ENCODE data around the gene DNAJA3. TPM values are rescaled to one million over a fixed set of nuclear protein-coding genes. Genes with fewer than 3 reads are reported as not detected.

The DNAJA3 gene
- total RNA-seq, 1 donor from 2014 or later: 27.3 TPM

DNA sequence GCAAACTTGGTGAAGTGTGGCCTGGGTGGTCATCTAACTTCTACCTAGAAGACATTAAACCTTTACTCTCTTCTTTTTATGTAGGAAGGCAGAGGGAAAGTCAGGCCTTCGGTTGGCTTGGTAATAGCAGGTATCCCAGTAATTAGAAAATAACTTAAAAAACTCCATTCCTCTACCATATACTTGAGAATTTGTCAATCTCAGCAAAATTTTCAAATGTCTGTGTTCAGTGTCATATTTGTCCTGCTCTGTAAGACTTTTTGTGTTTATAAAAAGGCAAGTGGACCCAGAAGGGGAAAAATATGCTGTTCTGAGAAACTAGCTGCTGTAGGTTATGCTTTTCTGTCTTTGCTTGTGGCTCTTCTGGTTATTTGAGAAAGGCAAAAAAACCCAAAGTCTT, 56.3 kb downstream of the DNAJA3 start:
- no peak for DNase-seq (ENCODE audit: low spot score)
- no peaks in the 10 kb centered on the region for H4K20me1 ChIP-seq (ENCODE audit: low read depth)
- H3F3A ChIP-seq (ENCODE audit: low read depth): peaks cover 17% of the 10 kb centered on the region
- H2AFZ ChIP-seq (replicated peaks): no peak overlapping the region
- no peaks in the 10 kb centered on the region for H3K4me1 ChIP-seq
- H3K27me3 Mint-ChIP-seq (ENCODE audit: insufficient read depth, low read depth): peaks cover 2% of the 10 kb centered on the region
- no peak overlapping the region for H3K9ac ChIP-seq
- H3K4me3 ChIP-seq: no peak overlapping the region
- H3K4me3 Mint-ChIP-seq: no peak overlapping the region
- H3K27ac Mint-ChIP-seq: no peak overlapping the region
- H3K4me2 ChIP-seq: no peak overlapping the region
- H3K27ac ChIP-seq: no peak overlapping the region
- no peaks in the 10 kb centered on the region for H3K79me2 ChIP-seq (ENCODE audit: low read depth)
- H3K9me3 ChIP-seq (ENCODE audit: low read depth): no peaks in the 10 kb centered on the region
- H3K36me3 Mint-ChIP-seq: no peaks in the 10 kb centered on the region
- H3K36me3 ChIP-seq: no peaks in the 10 kb centered on the region
- H3K9me3 Mint-ChIP-seq: no peaks in the 10 kb centered on the region
- peaks cover 10% of the 10 kb centered on the region for H3K4me1 Mint-ChIP-seq
- no peaks in the 10 kb centered on the region for H3K27me3 ChIP-seq
- TF ChIP-seq EZH2 (IDR thresholded peaks at IDR 0.05) (no peak), EZH2phosphoT487 (IDR thresholded peaks at IDR 0.05) (no peak)
- TF ChIP-seq, protein P1, sequence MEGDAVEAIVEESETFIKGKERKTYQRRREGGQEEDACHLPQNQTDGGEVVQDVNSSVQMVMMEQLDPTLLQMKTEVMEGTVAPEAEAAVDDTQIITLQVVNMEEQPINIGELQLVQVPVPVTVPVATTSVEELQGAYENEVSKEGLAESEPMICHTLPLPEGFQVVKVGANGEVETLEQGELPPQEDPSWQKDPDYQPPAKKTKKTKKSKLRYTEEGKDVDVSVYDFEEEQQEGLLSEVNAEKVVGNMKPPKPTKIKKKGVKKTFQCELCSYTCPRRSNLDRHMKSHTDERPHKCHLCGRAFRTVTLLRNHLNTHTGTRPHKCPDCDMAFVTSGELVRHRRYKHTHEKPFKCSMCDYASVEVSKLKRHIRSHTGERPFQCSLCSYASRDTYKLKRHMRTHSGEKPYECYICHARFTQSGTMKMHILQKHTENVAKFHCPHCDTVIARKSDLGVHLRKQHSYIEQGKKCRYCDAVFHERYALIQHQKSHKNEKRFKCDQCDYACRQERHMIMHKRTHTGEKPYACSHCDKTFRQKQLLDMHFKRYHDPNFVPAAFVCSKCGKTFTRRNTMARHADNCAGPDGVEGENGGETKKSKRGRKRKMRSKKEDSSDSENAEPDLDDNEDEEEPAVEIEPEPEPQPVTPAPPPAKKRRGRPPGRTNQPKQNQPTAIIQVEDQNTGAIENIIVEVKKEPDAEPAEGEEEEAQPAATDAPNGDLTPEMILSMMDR (IDR thresholded peaks at IDR 0.05): no peak

DNA sequence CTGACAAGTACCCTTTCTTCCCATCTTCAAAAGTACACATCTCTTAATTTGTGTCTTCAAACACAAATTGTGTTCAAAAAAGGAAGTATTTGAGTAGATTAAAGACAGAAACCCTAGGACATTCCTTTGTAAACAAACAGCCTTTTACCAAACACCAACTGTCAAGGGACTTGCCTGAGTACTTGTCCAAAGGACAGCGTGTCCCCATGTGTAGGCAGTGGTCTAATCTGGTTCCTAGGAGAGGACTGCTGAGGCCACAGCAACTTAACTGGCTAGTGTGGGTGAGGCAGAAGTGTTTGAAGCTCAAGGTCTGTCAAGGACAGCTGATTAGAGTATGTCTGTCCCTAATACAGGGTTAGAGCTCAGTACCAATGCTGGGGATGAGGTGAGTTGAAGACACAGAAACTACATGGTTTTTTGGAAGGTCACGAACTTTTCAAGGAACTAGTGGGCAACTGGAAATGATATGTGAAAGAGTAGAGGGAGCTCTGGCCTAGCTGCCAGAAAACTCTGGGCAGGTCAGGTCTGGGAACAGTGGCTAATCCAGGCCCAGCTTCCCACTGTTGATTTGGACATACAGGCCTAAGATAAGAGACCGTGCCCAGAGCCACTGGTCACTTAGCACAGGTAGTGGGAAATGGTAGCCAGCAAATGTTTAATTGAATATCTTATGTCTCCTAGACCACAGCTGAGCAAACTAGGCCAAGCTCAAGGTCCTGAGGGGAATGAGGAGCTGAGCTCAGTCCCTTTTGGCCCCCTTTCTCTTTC, 60.6 kb downstream of the DNAJA3 start:
- H3F3A ChIP-seq (ENCODE audit: low read depth): peaks cover 7% of the 10 kb centered on the region
- H3K4me3 ChIP-seq: no peak overlapping the region
- Mint-ChIP-seq H3K4me3 (no peak overlapping the region), H3K27ac (peak overlapping the region; percentile 10), H3K4me1 (no peaks in the 10 kb centered on the region), H3K36me3 (no peaks in the 10 kb centered on the region), H3K27me3 (ENCODE audit: insufficient read depth, low read depth) (no peaks in the 10 kb centered on the region), H3K9me3 (no peaks in the 10 kb centered on the region)
- no peaks in the 10 kb centered on the region for H4K20me1 ChIP-seq (ENCODE audit: low read depth)
- no peak overlapping the region for H2AFZ ChIP-seq (replicated peaks)
- H3K9ac ChIP-seq: no peak overlapping the region
- no peak for DNase-seq (ENCODE audit: low spot score)
- no peaks in the 10 kb centered on the region for H3K4me1 ChIP-seq
- H3K79me2 ChIP-seq (ENCODE audit: low read depth): no peaks in the 10 kb centered on the region
- TF ChIP-seq EZH2phosphoT487 (IDR thresholded peaks at IDR 0.05) (no peak), EZH2 (IDR thresholded peaks at IDR 0.05) (no peak)
- TF ChIP-seq, protein P1 (IDR thresholded peaks at IDR 0.05): no peak
- no peaks in the 10 kb centered on the region for H3K27me3 ChIP-seq
- no peaks in the 10 kb centered on the region for H3K36me3 ChIP-seq
- H3K27ac ChIP-seq: no peak overlapping the region
- H3K9me3 ChIP-seq (ENCODE audit: low read depth): no peaks in the 10 kb centered on the region
- H3K4me2 ChIP-seq: no peak overlapping the region

DNA sequence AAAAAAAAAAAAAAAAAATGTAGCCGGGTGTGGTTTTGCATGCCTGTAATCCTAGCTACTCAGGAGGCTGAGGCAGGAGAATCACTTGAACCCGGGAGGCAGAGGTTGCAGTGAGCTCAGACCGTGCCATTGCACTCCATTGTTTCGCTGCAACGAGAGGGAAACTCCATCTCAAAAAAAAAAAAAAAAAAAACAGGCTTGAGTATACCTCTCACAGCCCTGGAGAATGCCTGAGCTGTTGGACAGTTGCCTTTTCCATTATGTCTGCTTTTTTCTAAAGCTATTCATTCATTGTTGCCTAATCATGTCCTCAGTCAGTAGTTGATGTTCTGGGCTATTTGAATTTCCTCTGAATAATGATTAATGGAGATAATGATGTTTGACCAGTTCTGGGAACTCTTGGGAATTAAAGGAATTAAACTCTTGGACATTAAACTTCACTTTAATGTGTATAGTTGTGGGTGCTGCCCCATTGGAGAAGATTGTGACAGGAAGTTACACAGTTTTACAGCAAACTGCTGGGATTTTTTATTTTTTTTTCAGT, 62.4 kb downstream of the DNAJA3 start:
- H3K79me2 ChIP-seq (ENCODE audit: low read depth): no peaks in the 10 kb centered on the region
- no peaks in the 10 kb centered on the region for H3K27me3 ChIP-seq
- H3K4me2 ChIP-seq: no peak overlapping the region
- no peak overlapping the region for H3K27ac ChIP-seq
- no peaks in the 10 kb centered on the region for H3K4me1 ChIP-seq
- no peaks in the 10 kb centered on the region for H3K36me3 ChIP-seq
- no peak overlapping the region for H3K4me3 Mint-ChIP-seq
- no peaks in the 10 kb centered on the region for H3K9me3 ChIP-seq (ENCODE audit: low read depth)
- H3K36me3 Mint-ChIP-seq: no peaks in the 10 kb centered on the region
- TF ChIP-seq, protein P1 (IDR thresholded peaks at IDR 0.05): no peak
- no peak for TF ChIP-seq EZH2 (IDR thresholded peaks at IDR 0.05)
- no peak for TF ChIP-seq EZH2phosphoT487 (IDR thresholded peaks at IDR 0.05)
- no peaks in the 10 kb centered on the region for H3K9me3 Mint-ChIP-seq
- no peak overlapping the region for H3K27ac Mint-ChIP-seq
- H3K4me1 Mint-ChIP-seq: no peaks in the 10 kb centered on the region
- no peaks in the 10 kb centered on the region for H4K20me1 ChIP-seq (ENCODE audit: low read depth)
- H3K4me3 ChIP-seq: no peak overlapping the region
- H2AFZ ChIP-seq (replicated peaks): no peak overlapping the region
- no peak overlapping the region for H3K9ac ChIP-seq
- no peaks in the 10 kb centered on the region for H3K27me3 Mint-ChIP-seq (ENCODE audit: insufficient read depth, low read depth)
- DNase-seq (ENCODE audit: low spot score): no peak
- H3F3A ChIP-seq (ENCODE audit: low read depth): peaks cover 7% of the 10 kb centered on the region
